Mesendoderm (in vitro differentiated cells): ENCODE data around the gene CENPB.
A peak's percentile ranks its signal among the peaks of the same experiment; 100 is the strongest.

Experiments
- DNase-seq: peaks from one replicate; pipeline ENCODE4 v3.0.0; 2013
- H2AK5ac ChIP-seq: 2 replicates; pipeline ENCODE4 v1.6.1; 2013; ENCODE audit warnings: low read length, inconsistent platforms
- H2BK120ac ChIP-seq: 2 replicates; pipeline ENCODE4 v1.6.1; 2013; ENCODE audit warnings: low read depth, mild to moderate bottlenecking, low read length, moderate library complexity, mixed read lengths
- H2BK15ac ChIP-seq: replicated peaks from 2 replicates; pipeline ENCODE4 v1.6.1; 2013; ENCODE audit warnings: low read depth, mild to moderate bottlenecking, moderate library complexity
- H2BK5ac ChIP-seq: 2 replicates; pipeline ENCODE4 v1.6.1; 2013; ENCODE audit warnings: low read length, inconsistent platforms
- H3K18ac ChIP-seq: 2 replicates; pipeline ENCODE4 v1.6.1; 2013; ENCODE audit warnings: mild to moderate bottlenecking, low read length, mixed read lengths
- H3K23ac ChIP-seq: one replicate; pipeline ENCODE4 v1.6.1; 2013; ENCODE audit warnings: low read length
- H3K27ac ChIP-seq: 2 replicates; pipeline ENCODE4 v1.5.1; 2013; ENCODE audit warnings: low read depth, mild to moderate bottlenecking, inconsistent platforms, low read length, moderate library complexity
- H3K27me3 ChIP-seq: 2 replicates; pipeline ENCODE4 v1.6.1; 2013; ENCODE audit warnings: low read length, control low read depth, mild to moderate bottlenecking, inconsistent platforms; ENCODE audit not compliant: insufficient read depth, poor library complexity
- H3K36me3 ChIP-seq: 2 replicates; pipeline ENCODE4 v1.6.1; 2013; ENCODE audit warnings: low read length, inconsistent platforms; ENCODE audit not compliant: control insufficient read depth, insufficient read depth
- H3K4ac ChIP-seq: one replicate; pipeline ENCODE4 v1.6.1; 2013; ENCODE audit warnings: low read depth, mild to moderate bottlenecking, low read length, moderate library complexity
- H3K4me1 ChIP-seq: 2 replicates; pipeline ENCODE4 v1.6.1; 2013; ENCODE audit warnings: low read depth, low read length, inconsistent platforms; ENCODE audit not compliant: control insufficient read depth
- H3K4me2 ChIP-seq: 2 replicates; pipeline ENCODE4 v1.6.1; 2013; ENCODE audit warnings: low read length
- H3K4me3 ChIP-seq: 2 replicates; pipeline ENCODE4 v1.5.1; 2013; ENCODE audit warnings: mild to moderate bottlenecking, low read length
- H3K56ac ChIP-seq: one replicate; pipeline ENCODE4 v1.6.1; 2013; ENCODE audit warnings: low read length
- H3K79me1 ChIP-seq: 2 replicates; pipeline ENCODE4 v1.6.1; 2013; ENCODE audit warnings: low read length, inconsistent platforms
- H3K79me2 ChIP-seq: 2 replicates; pipeline ENCODE4 v1.6.1; 2013; ENCODE audit warnings: mild to moderate bottlenecking, low read length; ENCODE audit not compliant: control insufficient read depth, insufficient read depth
- H3K9ac ChIP-seq: 2 replicates; pipeline ENCODE4 v1.6.1; 2013; ENCODE audit warnings: low read length, inconsistent platforms
- H4K5ac ChIP-seq: one replicate; pipeline ENCODE4 v1.6.1; 2013; ENCODE audit warnings: low read length
- H4K8ac ChIP-seq: one replicate; pipeline ENCODE4 v1.6.1; 2013; ENCODE audit warnings: low read depth, mild to moderate bottlenecking, control low read depth, low read length, moderate library complexity
- WGBS: extraction: QIAGEN DNeasy Blood & Tissue Kit; methylation state at CpG from one replicate; pipeline ENCODE4 v1.1.7; 2013; ENCODE audit warnings: low lambda C conversion rate, missing lambda C conversion rate; ENCODE audit not compliant: insufficient coverage; ENCODE audit errors: extremely low coverage; 5-methylcytosine and 5-hydroxymethylcytosine counted together

The CENPB gene

GRCh38 chr20:3800878-3801260 lies 14.3 kb upstream of the CENPB start:
- no peak overlapping the region for H2BK120ac ChIP-seq
- H2AK5ac ChIP-seq = no peak overlapping the region
- no peaks in the 10 kb centered on the region for H3K79me2 ChIP-seq
- no peak overlapping the region for H4K8ac ChIP-seq
- no peaks in the 10 kb centered on the region for H3K27me3 ChIP-seq
- no peak overlapping the region for H3K4me2 ChIP-seq
- peak overlapping the region; percentile 42 for H3K56ac ChIP-seq
- H2BK5ac ChIP-seq = no peak overlapping the region
- no peak overlapping the region for H3K4ac ChIP-seq
- no peak overlapping the region for H3K18ac ChIP-seq
- no peak for DNase-seq
- H3K4me1 ChIP-seq = peaks cover 13% of the 10 kb centered on the region
- H3K23ac ChIP-seq = peak overlapping the region; percentile 45
- no peak overlapping the region for H3K9ac ChIP-seq
- WGBS = no CpG with 5 or more reads among the region's 8 CpGs
- no peak overlapping the region for H2BK15ac ChIP-seq
- no peak overlapping the region for H3K4me3 ChIP-seq
- peaks cover 1% of the 10 kb centered on the region for H3K79me1 ChIP-seq
- H3K36me3 ChIP-seq = peaks cover 10% of the 10 kb centered on the region
- H4K5ac ChIP-seq = no peak overlapping the region
- H3K27ac ChIP-seq = no peak overlapping the region

- Histone ChIP-seq H3K27me3 (no peaks in the 10 kb centered on the region), H4K5ac (no peak overlapping the region), H3K79me1 (peaks cover 1% of the 10 kb centered on the region), H3K4me2 (no peak overlapping the region), H2BK120ac (no peak overlapping the region), H4K8ac (no peak overlapping the region), H3K18ac (no peak overlapping the region), H3K36me3 (peaks cover 8% of the 10 kb centered on the region), H3K4me3 (no peak overlapping the region), H2AK5ac (no peak overlapping the region), H3K27ac (peak overlapping the region; percentile 18), H2BK5ac (no peak overlapping the region), H3K23ac (peak overlapping the region; percentile 45), H3K4me1 (peaks cover 13% of the 10 kb centered on the region), H3K4ac (no peak overlapping the region), H3K79me2 (no peaks in the 10 kb centered on the region), H2BK15ac (no peak overlapping the region), H3K9ac (peak overlapping the region; percentile 32), H3K56ac (peak overlapping the region; percentile 42)
- DNase-seq = peak; percentile 81
- WGBS = no CpG with 5 or more reads among the region's 18 CpGs
Measured at GRCh38 chr20:3800256-3800877, 13.8 kb upstream of the CENPB start.

DNA sequence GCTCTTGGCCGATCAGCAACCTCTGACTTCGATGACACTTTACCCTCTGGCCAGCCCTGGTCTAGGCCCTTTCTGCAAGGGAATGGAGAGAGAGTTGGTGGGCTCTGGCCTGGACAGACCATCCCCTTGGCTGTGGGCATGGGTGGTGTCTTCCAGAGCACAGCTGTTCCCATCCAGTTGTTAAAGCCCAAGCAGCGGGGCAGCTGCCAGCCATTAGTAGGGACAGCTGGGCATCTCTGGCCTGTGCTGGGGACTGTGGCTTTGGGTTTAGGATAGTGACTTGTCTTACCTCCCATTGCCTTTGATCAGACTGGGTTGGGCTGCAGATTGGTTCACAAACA lies 12.3 kb upstream of the CENPB start:
- no peak overlapping the region for H2BK15ac ChIP-seq
- H3K9ac ChIP-seq = no peak overlapping the region
- H3K4ac ChIP-seq = no peak overlapping the region
- H3K4me1 ChIP-seq = peaks cover 13% of the 10 kb centered on the region
- no peak overlapping the region for H3K23ac ChIP-seq
- WGBS = no CpG with 5 or more reads among the region's 3 CpGs
- no peak overlapping the region for H4K8ac ChIP-seq
- no peaks in the 10 kb centered on the region for H3K27me3 ChIP-seq
- peak overlapping the region; percentile 42 for H3K56ac ChIP-seq
- no peak overlapping the region for H2BK5ac ChIP-seq
- DNase-seq = no peak
- H3K27ac ChIP-seq = no peak overlapping the region
- H4K5ac ChIP-seq = no peak overlapping the region
- H3K4me3 ChIP-seq = no peak overlapping the region
- no peaks in the 10 kb centered on the region for H3K79me2 ChIP-seq
- peaks cover 1% of the 10 kb centered on the region for H3K79me1 ChIP-seq
- no peak overlapping the region for H3K18ac ChIP-seq
- no peak overlapping the region for H3K4me2 ChIP-seq
- peaks cover 8% of the 10 kb centered on the region for H3K36me3 ChIP-seq
- no peak overlapping the region for H2AK5ac ChIP-seq
- H2BK120ac ChIP-seq = no peak overlapping the region

DNA sequence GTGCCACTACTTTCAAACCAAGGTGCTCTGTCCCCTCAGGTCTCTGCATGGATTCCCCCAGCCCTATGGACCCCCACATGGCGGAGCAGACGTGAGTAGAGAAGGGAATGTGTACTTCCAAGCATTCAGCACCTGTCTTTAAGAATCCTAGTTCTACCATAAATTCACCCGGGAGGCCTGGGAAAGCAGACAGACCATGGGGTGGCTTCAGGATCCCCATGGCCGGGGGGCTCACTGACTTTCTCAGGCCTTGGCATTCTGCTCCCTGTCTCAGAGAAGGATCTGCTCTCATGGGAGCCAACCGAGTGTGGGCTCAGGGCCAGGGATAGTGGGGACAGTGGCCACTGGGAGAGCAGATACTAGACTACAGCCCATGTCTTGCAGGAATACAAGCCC lies 11.8 kb upstream of the CENPB start:
- no CpG with 5 or more reads among the region's 5 CpGs for WGBS
- H3K79me1 ChIP-seq = peaks cover 1% of the 10 kb centered on the region
- H2BK15ac ChIP-seq = no peak overlapping the region
- H3K18ac ChIP-seq = no peak overlapping the region
- no peak overlapping the region for H3K56ac ChIP-seq
- no peak overlapping the region for H3K4me3 ChIP-seq
- H4K8ac ChIP-seq = no peak overlapping the region
- H3K27ac ChIP-seq = no peak overlapping the region
- no peak for DNase-seq
- H3K79me2 ChIP-seq = no peaks in the 10 kb centered on the region
- peaks cover 6% of the 10 kb centered on the region for H3K36me3 ChIP-seq
- no peaks in the 10 kb centered on the region for H3K27me3 ChIP-seq
- H3K4me2 ChIP-seq = no peak overlapping the region
- no peak overlapping the region for H3K4ac ChIP-seq
- no peak overlapping the region for H2AK5ac ChIP-seq
- H3K4me1 ChIP-seq = peaks cover 13% of the 10 kb centered on the region
- no peak overlapping the region for H3K23ac ChIP-seq
- no peak overlapping the region for H2BK120ac ChIP-seq
- no peak overlapping the region for H3K9ac ChIP-seq
- no peak overlapping the region for H2BK5ac ChIP-seq
- H4K5ac ChIP-seq = no peak overlapping the region

- H3K4ac ChIP-seq = no peak overlapping the region
- H3K4me1 ChIP-seq = peaks cover 13% of the 10 kb centered on the region
- H3K18ac ChIP-seq = no peak overlapping the region
- peaks cover 1% of the 10 kb centered on the region for H3K36me3 ChIP-seq
- no peak overlapping the region for H4K8ac ChIP-seq
- peaks cover 1% of the 10 kb centered on the region for H3K79me1 ChIP-seq
- no peaks in the 10 kb centered on the region for H3K79me2 ChIP-seq
- H3K56ac ChIP-seq = peak overlapping the region; percentile 49
- no peak overlapping the region for H2AK5ac ChIP-seq
- no peak overlapping the region for H3K4me2 ChIP-seq
- DNase-seq = no peak
- no peak overlapping the region for H3K4me3 ChIP-seq
- H4K5ac ChIP-seq = no peak overlapping the region
- no peaks in the 10 kb centered on the region for H3K27me3 ChIP-seq
- WGBS = no CpG with 5 or more reads among the region's 19 CpGs
- H2BK120ac ChIP-seq = no peak overlapping the region
- H3K9ac ChIP-seq = peak overlapping the region; percentile 82
- H3K23ac ChIP-seq = no peak overlapping the region
- H2BK15ac ChIP-seq = no peak overlapping the region
- no peak overlapping the region for H3K27ac ChIP-seq
- no peak overlapping the region for H2BK5ac ChIP-seq
Measured at GRCh38 chr20:3797592-3798372, 11.2 kb upstream of the CENPB start.
